MG63 (cell line): ENCODE results near the gene CEBPZOS. TPM values are rescaled to one million over a fixed set of nuclear protein-coding genes. Genes with fewer than 3 reads are reported as not detected.

ENCODE experiments used
- DNase-seq: peaks from one replicate; pipeline ENCODE4 v3.0.0-alpha.2; 2020
- H3K27me3 ChIP-seq: fragments of 250-450 bp; sonication (Bioruptor Pico); 2 replicates; pipeline ENCODE4 v1.5.1; 2020; ENCODE audit warnings: mild to moderate bottlenecking, moderate library complexity
- H3K36me3 ChIP-seq: fragments of 250-450 bp; sonication (Bioruptor Pico); 2 replicates; pipeline ENCODE4 v1.5.1; 2020; ENCODE audit warnings: mild to moderate bottlenecking, moderate library complexity
- H3K4me3 ChIP-seq: fragments of 250-450 bp; sonication (Bioruptor Pico); 2 replicates; pipeline ENCODE4 v1.5.1; 2020; ENCODE audit warnings: mild to moderate bottlenecking, moderate library complexity
- H3K9me3 ChIP-seq: fragments of 250-450 bp; sonication (Bioruptor Pico); 2 replicates; pipeline ENCODE4 v1.5.1; 2020; ENCODE audit warnings: mild to moderate bottlenecking, moderate library complexity
- total RNA-seq: library from RNA; depleted of rRNA; stranded (reverse); fragments of >200 nt; shearing (Covaris generic); gene quantifications from 2 replicates; pipeline ENCODE4 v1.2.3, GENCODE V29; 2014; ENCODE audit warnings: low replicate concordance; rRNA removed

Gene CEBPZOS
- 9.1 and 13.3 TPM in 2 replicates for total RNA-seq

DNA sequence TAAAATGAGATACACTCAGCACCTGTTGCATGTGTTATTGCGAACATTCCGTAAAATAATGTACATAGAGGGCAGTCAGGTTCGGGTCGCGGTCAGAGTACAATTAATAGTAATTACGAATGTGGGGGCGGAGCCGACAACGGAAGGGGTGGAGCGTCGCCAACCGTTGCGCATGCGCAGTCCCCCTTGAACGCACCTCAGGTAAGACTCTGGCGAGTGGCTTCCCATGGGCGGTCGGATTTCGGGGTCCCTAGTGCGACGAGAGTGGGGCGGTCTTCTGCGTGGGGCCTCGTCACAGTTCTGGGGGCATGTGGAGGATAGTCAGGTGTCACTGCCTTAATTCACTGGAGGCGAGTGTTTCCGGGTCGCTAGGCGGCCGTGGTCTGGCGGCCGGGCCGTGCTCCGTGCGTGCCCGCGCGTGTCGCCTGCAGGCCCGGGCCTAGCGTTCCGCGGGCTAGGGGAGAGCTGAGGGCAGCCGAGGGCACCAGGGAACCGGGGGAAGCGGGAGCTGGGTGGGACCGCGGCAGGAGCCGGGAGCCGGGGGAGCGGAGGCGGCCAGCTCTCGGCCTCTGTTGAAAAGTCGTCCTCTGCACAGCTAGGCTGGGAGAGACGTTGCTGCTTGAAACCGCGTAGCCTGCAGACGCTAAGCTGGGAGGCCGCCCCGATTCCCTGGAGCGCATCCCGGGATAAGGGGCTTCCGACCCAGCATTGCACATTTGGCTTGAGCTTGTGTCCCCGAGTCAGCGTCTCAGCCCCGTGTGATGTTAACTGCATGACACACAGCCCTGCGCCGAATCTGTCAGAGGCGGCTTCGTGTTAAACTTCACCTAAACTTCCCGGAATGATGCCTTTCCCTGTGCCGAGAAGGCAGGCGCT, at the start of gene CEBPZOS:
CEBPZOS (plus strand) TSS at position 177 of the 876 bp plus-strand sequence. CDS start 3,209 bp downstream, outside the sequence.
- DNase-seq: peak; percentile 66
- Histone ChIP-seq H3K4me3 (peak within 1 kb of the TSS; percentile 68), H3K9me3 (no peaks in the 10 kb centered on the region), H3K27me3 (no peaks in the 10 kb centered on the region), H3K36me3 (peaks cover 30% of the 10 kb centered on the region)

DNA sequence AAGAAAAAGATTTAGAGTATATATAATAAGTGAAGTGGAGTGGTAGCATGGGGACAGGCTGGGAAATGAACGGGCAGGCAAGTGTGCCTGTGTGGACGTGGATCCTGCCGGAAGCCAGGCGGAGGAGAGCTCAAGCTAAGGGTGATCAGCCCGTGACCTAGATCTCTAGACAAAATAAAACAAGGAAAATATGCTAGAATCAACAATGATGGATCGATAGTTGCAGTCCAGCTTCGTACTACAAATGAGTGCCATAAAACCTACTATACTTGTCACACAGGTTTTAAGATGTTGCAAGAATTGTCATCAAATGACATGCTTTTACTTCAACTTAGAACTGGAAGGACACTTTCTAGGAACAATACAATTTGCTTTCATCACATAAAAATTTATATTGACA, 48.0 kb upstream of the CEBPZOS start:
- DNase-seq: no peak
- no peaks in the 10 kb centered on the region for H3K27me3 ChIP-seq
- no peak overlapping the region for H3K4me3 ChIP-seq
- peaks cover 50% of the 10 kb centered on the region for H3K36me3 ChIP-seq
- no peaks in the 10 kb centered on the region for H3K9me3 ChIP-seq

DNA sequence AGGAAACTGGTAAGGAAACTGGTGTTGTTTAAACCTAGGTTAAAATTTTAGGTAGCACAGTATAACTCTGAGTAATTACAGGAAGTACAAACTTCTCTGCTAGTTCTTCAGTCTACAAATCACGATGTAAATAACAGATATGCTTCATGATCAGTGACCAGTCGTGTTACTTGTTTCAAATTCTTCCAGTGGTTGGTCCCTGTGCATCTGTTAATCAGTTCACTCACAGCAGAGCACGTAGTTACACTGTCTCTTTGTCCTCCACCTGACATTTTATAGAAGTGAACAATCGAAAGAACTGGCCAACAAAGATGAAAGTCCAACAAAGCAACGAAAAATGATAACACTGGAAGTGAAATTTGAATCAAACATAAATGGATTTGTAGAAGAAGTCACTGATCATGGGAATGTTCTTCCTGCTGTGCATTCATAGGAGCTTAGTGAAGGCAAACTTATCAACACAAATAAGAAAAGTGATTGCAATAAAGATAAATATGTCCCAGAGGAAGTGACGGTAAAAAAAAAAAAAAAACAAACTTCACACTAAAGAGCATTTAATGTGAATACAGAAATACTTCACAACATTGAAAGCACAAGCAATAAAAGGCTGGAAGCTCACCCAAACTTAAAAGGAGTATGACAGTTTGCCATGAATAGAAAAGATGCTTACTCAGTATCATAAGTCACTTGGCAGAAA, 46.5 kb upstream of the CEBPZOS start:
- H3K36me3 ChIP-seq: peaks cover 56% of the 10 kb centered on the region
- no peak overlapping the region for H3K4me3 ChIP-seq
- H3K27me3 ChIP-seq: no peaks in the 10 kb centered on the region
- no peak for DNase-seq
- H3K9me3 ChIP-seq: no peaks in the 10 kb centered on the region

DNA sequence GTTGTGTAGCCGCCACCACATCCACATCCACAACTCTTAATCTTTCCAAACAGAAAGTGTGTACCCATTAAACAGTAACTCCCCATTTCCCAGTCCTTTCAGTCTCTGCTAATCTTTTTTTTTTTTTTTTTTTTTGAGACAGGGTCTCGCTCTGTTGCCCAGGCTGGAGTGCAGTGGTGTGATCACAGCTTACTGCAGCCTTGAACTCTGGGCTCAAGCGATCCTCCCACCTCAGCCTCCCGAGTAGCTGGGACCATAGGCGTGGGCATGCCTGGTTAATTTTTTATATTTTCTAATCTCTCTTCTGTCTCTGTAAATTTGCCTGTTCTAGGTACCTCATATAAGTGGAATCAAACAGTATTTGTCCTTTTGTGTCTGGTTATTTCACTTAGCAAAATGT, 43.1 kb upstream of the CEBPZOS start:
- Histone ChIP-seq H3K9me3 (no peaks in the 10 kb centered on the region), H3K4me3 (no peak overlapping the region), H3K27me3 (no peaks in the 10 kb centered on the region), H3K36me3 (peaks cover 35% of the 10 kb centered on the region)
- no peak for DNase-seq

DNA sequence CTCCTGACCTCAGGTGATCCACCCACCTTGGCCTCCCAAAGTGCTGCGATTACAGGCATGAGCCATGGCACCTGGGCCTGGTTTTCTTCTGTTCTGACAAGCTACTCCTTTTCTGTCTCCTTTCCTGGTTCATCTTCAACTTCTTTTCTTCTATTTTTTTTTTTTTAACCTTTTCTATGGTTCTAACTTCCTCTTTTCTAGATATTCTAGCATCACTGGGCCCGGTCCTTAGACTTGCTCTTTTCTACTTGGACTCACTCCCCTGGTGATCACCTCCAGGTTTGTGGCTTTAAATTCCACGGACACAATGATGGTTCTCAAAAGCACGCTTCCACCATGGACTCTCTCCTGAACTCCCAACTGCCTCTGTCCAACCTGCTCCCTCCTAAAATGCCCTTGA, 41.5 kb upstream of the CEBPZOS start:
- Histone ChIP-seq H3K27me3 (no peaks in the 10 kb centered on the region), H3K36me3 (peaks cover 22% of the 10 kb centered on the region), H3K9me3 (no peaks in the 10 kb centered on the region), H3K4me3 (no peak overlapping the region)
- DNase-seq: no peak

DNA sequence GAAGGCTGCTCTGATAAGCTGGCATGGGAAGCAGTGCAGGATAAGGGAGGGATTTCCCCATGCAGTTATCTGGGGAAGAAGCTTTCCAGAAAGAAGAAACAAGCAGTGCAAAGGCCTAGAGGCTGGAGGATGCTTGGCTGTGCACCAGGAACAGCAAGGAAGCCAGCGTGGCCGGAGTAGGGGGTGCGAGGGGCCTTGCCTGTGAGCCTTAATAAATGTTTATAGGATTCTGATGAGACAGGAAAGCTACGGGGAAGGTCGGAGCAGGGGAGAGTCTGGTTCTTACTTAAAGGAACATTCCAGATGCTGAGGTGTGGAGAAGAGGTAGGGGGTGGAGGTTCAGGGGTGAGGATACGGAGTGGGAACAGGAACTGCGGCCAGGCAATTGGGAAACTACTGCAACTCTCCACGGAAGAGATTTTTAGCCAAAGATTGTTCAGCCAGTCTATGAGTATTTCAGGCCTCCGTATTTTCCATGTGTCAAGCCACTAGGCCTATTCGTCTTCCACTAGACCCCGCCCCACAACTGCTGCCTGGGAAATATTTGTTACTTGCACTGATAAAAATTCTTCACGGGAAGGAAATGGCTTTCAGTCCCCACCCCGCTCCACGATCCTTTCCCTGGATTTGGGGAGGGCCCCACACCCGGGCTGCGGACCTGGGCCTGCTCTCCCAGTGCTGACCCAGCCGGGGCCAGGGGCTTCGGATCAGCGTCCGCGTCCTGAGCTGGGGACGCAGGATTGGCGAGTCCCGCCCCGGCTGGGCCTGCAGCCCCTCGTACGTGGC, 40.0 kb upstream of the CEBPZOS start:
- Histone ChIP-seq H3K36me3 (peaks cover 22% of the 10 kb centered on the region), H3K27me3 (no peaks in the 10 kb centered on the region), H3K9me3 (no peaks in the 10 kb centered on the region), H3K4me3 (peak overlapping the region; percentile 75)
- DNase-seq: peak; percentile 51

DNA sequence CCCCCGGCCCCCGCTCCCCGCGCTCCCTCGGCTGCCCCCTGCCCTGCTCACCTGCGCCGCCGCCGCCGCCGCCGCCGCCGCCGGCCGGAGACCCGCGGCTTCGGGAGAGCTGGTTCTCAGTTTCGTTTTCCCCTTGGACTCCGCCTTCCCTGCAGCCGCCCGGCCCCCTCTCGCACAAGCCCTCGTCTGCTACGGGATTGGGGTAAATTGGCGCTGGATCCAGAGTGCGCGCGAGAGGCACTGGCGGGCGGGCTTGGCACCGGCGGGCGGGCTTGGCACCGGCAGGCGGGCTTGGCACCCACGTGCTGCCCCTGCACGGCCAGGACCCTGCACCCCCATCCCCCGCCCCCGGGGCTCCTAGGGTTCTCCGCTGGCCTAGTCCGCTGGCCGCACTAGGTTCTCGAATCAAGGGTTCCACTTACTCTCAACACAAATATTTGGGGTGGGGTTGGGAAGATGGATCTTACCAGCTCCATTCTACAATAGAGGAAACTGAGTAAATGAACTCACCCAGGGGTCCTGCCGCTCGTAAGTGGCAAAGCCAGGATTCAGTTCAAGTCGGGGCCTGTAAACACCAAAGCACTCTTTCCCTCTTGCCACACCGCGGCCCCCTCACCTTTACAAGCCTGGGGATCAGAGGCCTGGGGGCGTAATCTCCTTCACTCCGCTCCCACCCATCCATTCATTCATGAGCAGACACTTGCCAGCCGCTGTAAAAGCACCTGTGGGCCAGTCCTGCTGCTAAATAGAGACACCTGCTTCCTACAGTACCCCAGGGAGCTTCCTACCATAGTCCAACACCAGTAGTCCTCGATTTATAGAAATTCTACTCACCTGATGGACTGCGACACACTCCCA, 39.2 kb upstream of the CEBPZOS start, which contains the start of gene EIF2AK2:
EIF2AK2 (minus strand) TSS at position 124 of the 858 bp plus-strand sequence. CDS start 9,174 bp downstream, outside the sequence.
- DNase-seq: peak; percentile 94

DNA sequence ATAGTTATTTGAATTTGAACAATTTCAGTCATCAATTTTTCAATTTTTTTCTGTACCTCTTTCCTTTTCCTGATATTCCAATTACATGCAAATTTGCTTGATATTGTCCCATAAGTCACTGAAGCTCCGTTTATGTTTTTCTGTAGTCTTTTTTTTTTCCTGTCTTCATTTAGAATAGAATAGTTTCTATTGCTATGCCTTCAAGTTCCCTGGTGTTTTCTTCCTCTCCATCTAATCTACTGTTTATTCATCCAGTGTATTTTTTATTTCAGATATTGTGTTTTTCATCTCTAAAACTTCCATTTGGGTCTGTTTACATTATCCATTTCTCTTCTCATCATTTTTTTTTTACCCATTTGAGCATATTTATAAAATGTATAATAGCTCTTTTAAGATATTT, 31.5 kb upstream of the CEBPZOS start:
- H3K9me3 ChIP-seq: peaks cover 10% of the 10 kb centered on the region
- H3K27me3 ChIP-seq: no peaks in the 10 kb centered on the region
- H3K4me3 ChIP-seq: no peak overlapping the region
- DNase-seq: no peak
- no peaks in the 10 kb centered on the region for H3K36me3 ChIP-seq

More for the DNA sequence above, 39.2 kb upstream of the CEBPZOS start, which contains the start of gene EIF2AK2:
- H3K36me3 ChIP-seq: peaks cover 22% of the 10 kb centered on the region
- H3K27me3 ChIP-seq: no peaks in the 10 kb centered on the region
- H3K4me3 ChIP-seq: peak within 1 kb of the TSS; percentile 75
- no peaks in the 10 kb centered on the region for H3K9me3 ChIP-seq

DNA sequence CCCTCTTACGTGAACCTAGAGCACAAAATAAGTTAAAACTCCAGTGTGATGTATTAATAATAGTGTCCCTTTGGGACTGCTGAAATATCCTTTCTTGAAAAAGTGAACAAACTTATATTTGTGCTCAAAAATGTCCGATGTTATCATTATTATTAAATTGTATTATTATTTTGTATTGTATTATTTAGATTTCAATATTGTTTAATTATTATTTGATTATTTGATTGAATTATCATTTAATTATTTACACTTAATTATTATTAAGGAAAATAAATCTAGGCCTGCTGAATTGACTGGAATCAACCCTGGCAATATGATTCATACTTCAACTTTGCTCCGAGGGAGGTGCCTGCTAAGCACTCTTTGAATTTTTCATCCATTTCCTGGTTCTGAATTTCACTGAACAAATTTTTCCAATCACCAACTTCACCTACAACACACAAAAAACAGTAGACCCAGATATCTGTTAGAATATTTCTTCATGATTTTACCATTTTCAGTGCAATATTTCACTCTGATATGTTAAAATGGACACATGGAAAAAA, 28.6 kb upstream of the CEBPZOS start:
- Histone ChIP-seq H3K36me3 (no peaks in the 10 kb centered on the region), H3K9me3 (peaks cover 8% of the 10 kb centered on the region), H3K4me3 (no peak overlapping the region), H3K27me3 (no peaks in the 10 kb centered on the region)
- no peak for DNase-seq

DNA sequence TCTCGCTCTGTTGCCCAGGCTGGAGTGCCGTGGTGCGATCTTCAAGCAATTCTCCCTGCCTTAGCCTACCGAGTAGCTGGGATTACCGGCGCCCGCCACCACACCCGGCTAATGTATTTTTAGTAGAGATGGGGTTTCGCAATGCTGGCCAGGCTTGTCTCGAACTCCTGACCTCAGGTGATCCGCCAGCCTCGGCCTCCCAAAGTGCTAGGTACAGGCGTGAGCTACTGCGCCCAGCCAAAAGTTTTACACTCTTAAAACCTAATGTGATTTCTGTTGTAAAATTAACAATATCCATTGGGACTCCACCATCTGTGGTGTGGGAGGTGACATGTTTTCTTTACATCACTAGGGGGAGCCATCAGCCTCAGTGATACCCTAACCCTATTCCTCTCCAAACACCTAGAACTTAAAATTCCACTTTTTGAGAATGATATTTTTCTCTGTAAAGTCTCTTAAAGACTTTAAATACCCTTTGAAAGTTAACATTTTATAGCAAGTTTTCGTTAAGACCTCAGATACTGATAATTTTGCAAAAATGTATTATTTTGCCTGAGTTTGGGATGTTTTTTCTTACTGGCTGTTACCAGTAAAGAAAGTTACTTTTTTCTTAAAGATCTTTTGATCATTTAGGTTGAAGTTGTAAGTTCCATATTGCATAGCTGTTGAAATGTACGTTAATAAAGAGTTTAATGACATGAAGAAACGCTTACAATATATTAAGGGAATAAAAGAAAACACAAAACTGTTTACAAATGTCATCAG, 27.9 kb upstream of the CEBPZOS start:
- Histone ChIP-seq H3K9me3 (peaks cover 4% of the 10 kb centered on the region; the same call in 1 of the 2 replicates), H3K36me3 (no peaks in the 10 kb centered on the region), H3K27me3 (no peaks in the 10 kb centered on the region), H3K4me3 (no peak overlapping the region)
- peak; percentile 9 for DNase-seq

DNA sequence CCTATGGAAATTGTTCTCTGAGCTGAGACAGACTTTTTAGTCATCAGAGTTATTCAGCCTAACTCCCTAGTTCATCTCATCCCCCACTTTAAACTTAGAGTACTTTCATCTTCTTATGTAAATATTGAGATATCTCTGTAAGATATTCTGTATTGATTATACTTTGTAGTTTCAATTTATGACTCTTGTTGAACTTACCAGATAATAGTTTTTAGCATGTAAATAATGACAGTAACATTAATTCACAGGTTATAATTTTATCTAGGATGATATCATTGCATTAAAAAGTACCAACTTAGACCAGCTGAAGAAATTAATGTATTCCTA, 24.7 kb upstream of the CEBPZOS start:
- Histone ChIP-seq H3K4me3 (no peak overlapping the region), H3K9me3 (no peaks in the 10 kb centered on the region), H3K27me3 (no peaks in the 10 kb centered on the region), H3K36me3 (no peaks in the 10 kb centered on the region)
- no peak for DNase-seq

DNA sequence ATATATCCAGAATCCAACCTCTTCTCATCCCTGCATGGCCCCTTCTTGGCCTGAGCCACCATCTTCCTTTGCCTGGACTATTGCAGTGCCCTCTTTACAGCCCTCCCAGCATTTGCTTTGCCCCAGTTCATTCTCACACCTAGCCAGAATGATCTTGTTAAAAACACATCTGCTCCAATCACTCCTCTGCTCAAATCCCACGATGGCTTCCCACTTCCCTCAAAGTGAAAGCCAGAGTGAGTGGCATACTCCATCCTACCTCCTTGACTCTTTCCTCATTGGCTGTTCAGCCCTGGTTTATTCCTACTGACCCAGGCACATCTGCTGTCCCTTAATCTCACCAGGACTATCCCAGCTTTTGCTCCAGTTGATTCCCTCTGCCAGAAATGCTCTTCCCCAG, 22.6 kb upstream of the CEBPZOS start:
- Histone ChIP-seq H3K27me3 (no peaks in the 10 kb centered on the region), H3K36me3 (no peaks in the 10 kb centered on the region), H3K4me3 (no peak overlapping the region), H3K9me3 (no peaks in the 10 kb centered on the region)
- no peak for DNase-seq

DNA sequence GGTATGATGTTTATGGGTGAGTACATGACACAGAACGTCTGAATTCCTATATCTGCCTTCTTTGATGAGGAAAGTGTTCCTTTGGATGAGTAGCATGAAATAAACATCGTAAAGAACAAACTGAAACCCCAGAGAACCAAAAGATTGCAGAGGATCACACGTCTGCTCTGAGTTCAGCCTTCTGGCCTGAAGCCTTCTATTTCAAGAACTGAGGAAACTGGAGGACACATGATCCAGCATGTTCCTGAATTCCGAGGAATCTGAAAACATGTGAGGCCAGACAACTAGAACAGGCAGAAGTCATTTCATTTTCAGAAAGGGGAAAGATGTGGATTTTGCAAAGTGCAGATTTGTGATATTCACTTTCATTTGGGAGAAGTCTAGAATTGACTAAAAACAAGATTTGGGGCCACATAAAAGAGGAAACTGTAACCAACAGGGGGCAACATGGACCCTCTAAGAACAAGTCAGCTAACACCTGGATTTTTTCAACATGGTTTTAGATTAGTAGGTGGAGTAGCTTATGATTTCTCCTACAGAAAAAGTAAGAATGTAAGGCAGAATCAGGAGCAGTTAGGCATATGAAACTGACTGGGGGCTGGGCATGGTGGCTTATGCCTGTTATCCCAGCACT, 16.2 kb upstream of the CEBPZOS start:
- H3K27me3 ChIP-seq: 0 out of 2 replicates have a peak, but pooled peaks cover 3% of the 10 kb centered on the region
- no peaks in the 10 kb centered on the region for H3K36me3 ChIP-seq
- no peak for DNase-seq
- no peak overlapping the region for H3K4me3 ChIP-seq
- H3K9me3 ChIP-seq: no peaks in the 10 kb centered on the region

DNA sequence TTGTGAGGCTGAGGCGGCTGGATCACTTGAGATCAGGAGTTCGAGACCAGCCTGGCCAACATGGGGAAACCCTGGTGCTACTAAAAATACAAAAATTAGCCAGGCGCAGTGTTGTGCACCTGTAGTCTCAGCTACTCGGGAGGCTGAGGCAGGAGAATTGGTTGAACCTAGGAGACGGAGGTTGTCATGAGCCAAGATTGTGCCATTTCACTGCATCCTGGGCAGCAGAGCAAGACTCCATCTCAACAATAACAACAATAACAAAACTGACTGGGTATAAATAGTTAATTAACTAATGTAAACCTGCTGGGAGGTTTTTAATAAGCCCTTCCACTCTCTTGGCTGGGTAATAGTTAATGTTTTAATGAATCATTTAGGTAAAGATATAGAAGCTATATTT, 15.7 kb upstream of the CEBPZOS start:
- DNase-seq: no peak
- Histone ChIP-seq H3K36me3 (no peaks in the 10 kb centered on the region), H3K9me3 (no peaks in the 10 kb centered on the region), H3K4me3 (no peak overlapping the region), H3K27me3 (0 out of 2 replicates have a peak, but pooled peaks cover 3% of the 10 kb centered on the region)
